Esophagus squamous epithelium (tissue), 5 donors: Measurements from ENCODE around the gene ACACA. TPM values are rescaled to one million over a fixed set of nuclear protein-coding genes. Genes with fewer than 3 reads are reported as not detected.
A peak's percentile ranks its signal among the peaks of the same experiment; 100 is the strongest.
"Not testable (repeated sequence)": the region's sequence is repeated elsewhere in the genome, so short reads cannot be mapped to it uniquely, and the experiment has no call there.

ENCODE experiments used
- DNase-seq: peaks from one replicate; lab custom pipeline; 2025; lab: John Stamatoyannopoulos, UW
- H3K27ac ChIP-seq, 4 donors: fragments of 200-600 bp; sonication (generic); one replicate each; pipeline ENCODE4 v1.5.1; 2016 to 2019; ENCODE audit warnings: mild to moderate bottlenecking in 1 of 4
- H3K27me3 ChIP-seq, 4 donors: fragments of 200-600 bp; sonication (generic); 1 replicate in 3 of 4; 2 replicates in 1 of 4; pipeline versions ENCODE4 v1.5.1 to v1.6.0; 2017 to 2021; ENCODE audit warnings: antibody characterized with exemption in 1 of 4
- H3K36me3 ChIP-seq, 3 donors: fragments of 200-600 bp; sonication (generic); one replicate each; pipeline ENCODE4 v1.5.1; 2016 to 2019
- H3K4me1 ChIP-seq, 3 donors: fragments of 200-600 bp; sonication (generic); one replicate each; pipeline ENCODE4 v1.5.1; 2017 to 2019
- H3K4me3 ChIP-seq, 4 donors: fragments of 200-600 bp; sonication (generic); 1 replicate in 3 of 4; 2 replicates in 1 of 4; pipeline ENCODE4 v1.5.1; 2016 to 2019; ENCODE audit warnings: mild to moderate bottlenecking in 2 of 4, moderate library complexity in 1 of 4
- H3K9me3 ChIP-seq, 3 donors: fragments of 200-600 bp; sonication (generic); one replicate each; pipeline ENCODE4 v1.5.1; 2016 to 2019
- CTCF ChIP-seq, 6 experiments: fragments of 450-650 bp in 4 of 6; fragments of 200-600 bp in 2 of 6; sonication (generic) in 2 of 6; IDR thresholded peaks; one replicate each; pipeline ENCODE4 v1.5.1; 2016 to 2019; ENCODE audit warnings: antibody characterized with exemption in 6 of 6, mild to moderate bottlenecking in 4 of 6, moderate library complexity in 4 of 6
- POLR2A ChIP-seq, 4 donors: fragments of 450-650 bp; IDR thresholded peaks; one replicate each; pipeline ENCODE4 v1.6.1; 2017; ENCODE audit warnings: antibody characterized with exemption in 4 of 4, mild to moderate bottlenecking in 4 of 4, moderate library complexity in 3 of 4
- WGBS, 2 donors: methylation state at CpG; one replicate each; pipeline ENCODE4 v1.1.5; 2018; 5-methylcytosine and 5-hydroxymethylcytosine counted together
- intact Hi-C: fragments of 100-400 bp; cut with DNase I; formaldehyde crosslinking; loops from one replicate; pipeline ENCODE4 v1.15.0; 2022
- total RNA-seq, 4 donors: library from RNA; depleted of rRNA; stranded (reverse); fragments of >200 nt; gene quantifications; one replicate each; pipeline ENCODE4 v1.1.0, GENCODE V29; 2016
- donor health status: DM: yes; HTN: yes; CAD: no.

Gene ACACA
- total RNA-seq, 4 donors from 2014 or later, result 34.5 to 81.0 (median 55.8) TPM

- intact Hi-C loops, result no loop called here
- H3K27ac ChIP-seq, result peak overlapping the region; percentile 93 to 96 (median 95)
- H3K27me3 ChIP-seq, result no peaks in the 10 kb centered on the region
- no peak overlapping the region for H3K4me3 ChIP-seq
- TF ChIP-seq CTCF (IDR thresholded peaks at IDR 0.05), result no peak
- 41 to 59% methylated on average over 3 of the region's 3 CpGs for WGBS, 2 donors
- DNase-seq, result no peak
- H3K36me3 ChIP-seq, result peaks cover 0 to under 1% (median 0%) of the 10 kb centered on the region in 3 donors
- peaks cover 26 to 57% (median 30%) of the 10 kb centered on the region in 3 donors for H3K4me1 ChIP-seq
- no peaks in the 10 kb centered on the region for H3K9me3 ChIP-seq
These were observed 46.0 kb downstream of the ACACA start for GRCh38 chr17:37360632-37361031.

- intact Hi-C loops, result no loop called here
- H3K4me1 ChIP-seq, result peaks cover 26 to 62% (median 30%) of the 10 kb centered on the region in 3 donors
- no peaks in the 10 kb centered on the region for H3K9me3 ChIP-seq
- H3K4me3 ChIP-seq, result peak overlapping the region; percentile 73 to 96 (median 94)
- peak overlapping the region; percentile 93 to 96 (median 95) for H3K27ac ChIP-seq
- TF ChIP-seq POLR2A (IDR thresholded peaks at IDR 0.05) (no peak), CTCF (IDR thresholded peaks at IDR 0.05) (no peak)
- DNase-seq, result no peak
- 5 to 12% methylated on average over 8 to 17 of the region's 18 CpGs for WGBS, 2 donors
- peaks cover 0 to 10% (median 0%) of the 10 kb centered on the region in 3 donors for H3K36me3 ChIP-seq
- H3K27me3 ChIP-seq, result no peaks in the 10 kb centered on the region
These were observed 46.9 kb downstream of the ACACA start for GRCh38 chr17:37359682-37360188.

GRCh38 chr17:37358830-37359681, 47.6 kb downstream of the ACACA start:
- WGBS, 2 donors, result 1% methylated on average over 10 of the region's 88 CpGs; no CpG with 5 or more reads in 1 of the 2 donors
- Histone ChIP-seq H3K4me1 (peaks cover 26 to 62% (median 30%) of the 10 kb centered on the region in 3 donors), H3K4me3 (peak overlapping the region; percentile 73 to 96 (median 94)), H3K36me3 (peaks cover 0 to 15% (median 0%) of the 10 kb centered on the region in 3 donors), H3K27ac (peak overlapping the region; percentile 93 to 96 (median 95)), H3K9me3 (no peaks in the 10 kb centered on the region), H3K27me3 (no peaks in the 10 kb centered on the region)
- intact Hi-C loops, result no loop called here
- peak; percentile 64 for DNase-seq
- TF ChIP-seq POLR2A (IDR thresholded peaks at IDR 0.05) (peak in 3 of 4 donors; percentile 40 to 66 (median 54)), CTCF (IDR thresholded peaks at IDR 0.05) (peak in 4 of 6 experiments; percentile 37 to 50 (median 45))

DNA sequence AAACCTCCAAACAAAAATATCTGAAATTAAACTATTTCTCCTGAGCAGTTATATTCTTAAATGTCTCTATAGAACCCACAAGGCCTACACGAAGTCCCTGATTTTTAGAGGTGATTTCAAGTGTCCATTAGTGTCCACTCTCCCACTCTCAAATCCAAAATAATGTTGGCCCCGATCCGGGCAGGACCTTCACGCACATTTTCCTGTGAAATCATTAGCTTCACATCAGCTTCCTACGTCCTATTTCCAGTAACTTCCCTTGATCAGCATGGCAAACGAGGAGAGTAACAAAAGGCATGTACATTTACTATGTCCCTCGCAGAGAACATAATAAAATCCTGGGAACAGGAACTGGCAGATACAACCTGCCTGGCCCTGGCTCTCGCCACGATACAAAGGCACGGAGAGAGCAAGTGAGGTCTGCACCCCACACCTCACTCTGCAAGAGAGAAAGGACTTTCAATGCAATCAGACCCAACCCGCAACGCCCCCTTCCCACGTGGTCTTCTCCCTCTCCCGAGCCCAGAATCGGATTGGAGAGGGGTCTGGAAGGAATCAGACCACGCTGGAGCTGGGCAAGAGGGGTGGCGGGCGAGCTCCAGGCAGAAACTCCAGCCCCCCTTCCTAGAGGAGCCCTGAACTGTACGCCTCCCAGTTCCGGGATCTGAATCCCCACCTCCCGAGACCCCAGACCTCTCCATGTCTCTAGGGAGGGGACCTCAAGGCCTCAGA, 48.4 kb downstream of the ACACA start:
- Histone ChIP-seq H3K9me3 (no peaks in the 10 kb centered on the region), H3K27me3 (no peaks in the 10 kb centered on the region), H3K4me1 (peaks cover 26 to 62% (median 30%) of the 10 kb centered on the region in 3 donors), H3K27ac (peak overlapping the region; percentile 93 to 96 (median 95)), H3K4me3 (peak overlapping the region; percentile 73 to 96 (median 94)), H3K36me3 (peaks cover 0 to 20% (median 0%) of the 10 kb centered on the region in 3 donors)
- intact Hi-C loops, result no loop called here
- no peak for DNase-seq
- no peak for TF ChIP-seq POLR2A (IDR thresholded peaks at IDR 0.05)
- no peak for TF ChIP-seq CTCF (IDR thresholded peaks at IDR 0.05)
- WGBS, 2 donors, result 0 to 3% methylated on average over 15 to 18 of the region's 21 CpGs

GRCh38 chr17:37356796-37357569, 49.7 kb downstream of the ACACA start:
- DNase-seq, H3K9me3 ChIP-seq, intact Hi-C loops, H3K27me3 ChIP-seq: not testable (repeated sequence)
- 41 to 86% methylated on average over 12 of the region's 12 CpGs for WGBS, 2 donors
- Histone ChIP-seq H3K27ac (peak overlapping the region in 3 of 4 donors; percentile 94 to 96 (median 96)), H3K4me3 (peak overlapping the region in 3 of 4 donors; percentile 73 to 96 (median 94)), H3K4me1 (peaks cover 26 to 59% (median 30%) of the 10 kb centered on the region in 3 donors), H3K36me3 (peaks cover 0 to 26% (median 0%) of the 10 kb centered on the region in 3 donors)

DNA sequence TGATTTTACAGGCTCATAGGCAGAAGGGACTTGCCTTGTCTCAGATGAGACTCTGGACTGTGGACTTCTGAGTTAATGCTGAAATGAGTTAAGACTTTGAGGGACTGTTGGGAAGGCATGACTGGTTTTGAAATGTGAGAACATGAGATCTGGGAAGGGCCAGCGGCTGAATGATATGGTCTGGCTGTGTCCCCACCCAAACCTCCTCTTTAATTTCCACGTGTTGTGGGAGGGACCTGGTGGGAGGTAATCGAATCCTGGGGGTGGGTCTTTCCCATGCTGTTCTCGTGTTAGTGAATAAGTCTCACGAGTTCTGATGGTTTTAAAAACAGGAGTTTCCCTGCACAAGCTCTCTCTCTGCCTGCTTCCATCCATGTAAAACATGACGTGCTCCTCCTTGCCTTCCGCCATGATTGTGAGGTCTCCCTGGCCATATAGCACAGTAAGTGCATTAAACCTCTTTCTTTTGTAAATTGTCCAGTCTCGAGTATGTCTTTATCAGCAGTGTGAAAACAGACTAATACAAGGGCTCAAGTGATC, 59.7 kb downstream of the ACACA start:
- not testable (repeated sequence) for H3K27me3 ChIP-seq, H3K27ac ChIP-seq, DNase-seq

More for the DNA sequence above, 59.7 kb downstream of the ACACA start:
- intact Hi-C loops, H3K4me3 ChIP-seq, H3K4me1 ChIP-seq, H3K9me3 ChIP-seq: not testable (repeated sequence)
- 92 to 94% methylated on average over 8 of the region's 8 CpGs for WGBS, 2 donors
- peaks cover 0 to 41% (median 0%) of the 10 kb centered on the region in 3 donors for H3K36me3 ChIP-seq
